GM18951 (cell line): ENCODE results near the gene ATMIN.

Experiments
- POLR2A ChIP-seq: IDR thresholded peaks from 4 replicates; pipeline ENCODE4 v1.6.1; 2011; ENCODE audit warnings: mild to moderate bottlenecking; ENCODE audit not compliant: insufficient read length, insufficient read depth; ENCODE audit errors: extremely low read depth
- in situ Hi-C: fragments of 300-500 bp; cut with MboI; formaldehyde crosslinking; loops from one replicate; pipeline ENCODE4 v1.12.0; 2022; ENCODE audit warnings: low sequenced_read_pairs, mixed read lengths, inconsistent platforms; ENCODE audit not compliant: unreplicated experiment

The ATMIN gene

DNA sequence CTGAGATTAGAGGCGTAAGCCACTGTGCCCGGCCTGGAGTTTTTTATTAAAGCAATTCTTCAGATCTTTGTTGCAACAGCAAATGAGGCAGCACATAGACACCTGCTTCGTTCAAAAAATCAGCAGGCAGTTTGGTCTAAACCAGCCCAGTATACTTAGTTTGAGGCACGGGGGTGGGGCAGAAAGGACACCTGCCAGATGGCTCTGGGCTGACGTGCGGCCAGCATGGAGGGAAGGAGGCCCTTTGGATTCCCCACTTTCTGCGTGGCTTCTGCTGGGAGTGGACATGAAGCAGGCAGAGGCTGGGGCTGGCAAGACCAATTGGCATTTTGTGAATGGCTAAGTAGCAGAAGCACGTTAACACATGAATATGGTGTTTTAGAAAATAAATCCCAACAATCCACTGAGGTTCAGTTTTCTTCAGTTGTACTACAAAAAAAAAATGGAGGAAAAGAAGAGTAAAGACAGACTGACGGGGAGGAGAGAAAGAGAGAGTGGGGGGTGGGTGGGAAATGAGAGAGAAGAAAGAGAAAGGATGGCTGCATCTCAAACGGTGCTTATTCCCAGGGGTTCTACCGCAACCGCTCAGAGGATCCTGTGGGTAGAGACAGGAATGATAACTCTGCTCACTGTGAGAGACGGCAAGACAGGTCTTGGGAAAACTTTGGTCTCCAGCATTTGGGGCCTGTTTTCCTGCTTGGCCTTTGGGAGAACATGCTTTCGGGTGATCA is 25.1 kb downstream of the ATMIN start:
- in situ Hi-C loops: no loop called here
- no peak for TF ChIP-seq POLR2A

DNA sequence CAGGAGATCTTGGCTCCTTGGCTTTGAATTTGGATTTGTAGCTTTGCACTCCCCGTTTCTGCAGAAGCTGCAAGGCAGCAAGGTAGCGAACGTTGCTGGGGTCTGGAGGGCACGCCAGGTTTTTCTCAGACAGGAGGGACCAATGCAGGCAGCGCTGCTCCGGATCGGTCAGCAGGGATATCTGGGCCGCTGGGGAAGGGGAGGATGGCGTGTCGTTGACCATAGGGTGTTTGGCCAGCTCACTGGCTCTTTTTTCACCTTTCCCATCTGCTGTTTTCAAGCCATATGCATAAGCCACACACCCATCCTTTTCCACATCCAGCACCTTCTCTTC is 25.6 kb downstream of the ATMIN start:
- in situ Hi-C loops: no loop called here
- no peak for TF ChIP-seq POLR2A

DNA sequence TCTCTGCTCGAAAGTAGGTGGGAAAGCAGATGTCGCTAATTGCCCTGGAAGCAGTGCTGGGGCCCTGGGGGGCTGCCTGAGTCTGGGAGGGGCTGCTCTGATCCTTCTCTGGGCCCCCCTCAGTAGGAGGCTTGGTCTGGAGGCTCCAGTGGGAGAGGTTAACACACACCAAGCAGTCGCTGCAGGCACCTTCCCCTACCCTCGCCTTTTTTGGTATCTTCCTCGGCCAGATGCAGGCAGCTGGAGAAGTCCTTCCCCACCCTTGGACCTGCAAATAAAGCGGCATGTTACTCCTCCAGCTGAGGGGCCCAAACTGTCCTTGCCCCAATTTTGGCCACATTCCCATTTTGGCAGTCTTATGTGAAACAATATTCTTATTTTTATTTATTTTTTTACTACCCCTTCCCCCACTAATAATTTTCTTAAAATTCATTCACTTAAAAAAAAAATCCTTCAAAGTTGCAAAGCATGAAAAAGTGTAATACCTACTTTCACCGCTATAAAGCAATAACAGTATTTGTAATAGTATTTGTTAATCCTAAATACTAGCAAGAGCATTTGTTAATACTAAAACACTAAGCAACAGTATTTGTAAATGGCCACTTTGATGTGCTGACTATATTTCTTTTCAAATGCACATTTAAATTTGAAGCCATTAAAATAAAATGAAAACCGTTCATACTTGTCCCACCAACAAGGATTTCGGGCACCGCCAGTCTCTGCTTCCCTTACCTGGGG is 26.4 kb downstream of the ATMIN start:
- TF ChIP-seq POLR2A: no peak

DNA sequence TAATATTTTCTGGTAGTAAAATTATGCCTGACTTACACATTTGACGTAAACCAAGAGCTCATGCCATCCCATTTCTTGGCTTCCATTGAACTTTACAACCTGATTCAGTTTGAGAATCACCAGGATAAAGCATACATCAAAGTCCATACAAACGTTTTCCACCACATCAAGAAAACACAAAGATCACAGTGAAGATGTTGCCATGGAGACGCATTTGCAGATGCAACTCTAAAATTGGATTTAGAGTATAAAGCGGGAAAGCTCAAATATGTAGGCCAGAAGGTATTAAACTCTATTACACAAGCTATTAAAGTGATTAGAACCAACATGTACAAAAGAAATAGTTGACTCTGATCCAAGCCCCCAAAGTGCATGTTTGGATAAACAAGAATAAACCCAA is 31.0 kb downstream of the ATMIN start:
- TF ChIP-seq POLR2A: no peak
- in situ Hi-C loops: no loop called here

More for the DNA sequence above, 26.4 kb downstream of the ATMIN start:
- in situ Hi-C loops: no loop called here

DNA sequence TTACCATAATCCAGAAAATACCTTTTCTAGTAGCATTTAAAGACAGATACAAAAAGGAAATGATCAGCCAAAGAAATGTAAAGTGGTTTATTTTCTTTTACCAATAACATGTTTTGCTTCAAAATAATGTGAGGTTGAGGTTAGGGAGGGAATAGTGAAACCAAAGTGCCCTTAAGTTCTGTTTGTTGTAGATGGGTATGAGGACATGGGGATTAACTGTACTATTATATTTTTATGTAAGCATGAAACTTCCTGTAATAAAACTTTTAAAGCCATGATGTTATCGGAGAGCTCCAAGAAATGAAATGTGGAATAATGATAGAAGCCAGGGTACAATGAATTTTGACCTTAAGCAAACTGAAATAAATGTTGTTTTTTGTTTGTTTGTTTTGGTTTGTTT is 31.5 kb downstream of the ATMIN start:
- in situ Hi-C loops: no loop called here
- no peak for TF ChIP-seq POLR2A

DNA sequence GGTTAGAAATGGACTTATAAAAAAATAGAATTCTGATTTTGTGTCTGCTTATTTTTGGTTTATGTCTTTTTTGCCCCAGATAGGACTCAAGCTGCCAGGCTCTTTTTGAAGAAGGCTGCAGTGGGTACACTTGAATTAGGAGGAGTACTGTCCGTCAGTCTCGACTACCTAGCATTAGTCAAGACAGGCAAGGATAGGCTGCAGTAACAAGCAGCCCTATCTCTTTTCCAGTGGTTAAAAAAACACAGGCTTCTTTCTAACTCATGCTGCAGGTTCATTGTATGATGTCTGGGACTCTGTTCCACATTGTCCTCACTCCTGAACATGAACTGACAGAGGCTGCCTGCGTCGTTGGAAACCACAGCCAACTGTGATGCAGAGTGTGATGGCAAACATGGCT is 33.4 kb downstream of the ATMIN start:
- TF ChIP-seq POLR2A: no peak
- in situ Hi-C loops: no loop called here

DNA sequence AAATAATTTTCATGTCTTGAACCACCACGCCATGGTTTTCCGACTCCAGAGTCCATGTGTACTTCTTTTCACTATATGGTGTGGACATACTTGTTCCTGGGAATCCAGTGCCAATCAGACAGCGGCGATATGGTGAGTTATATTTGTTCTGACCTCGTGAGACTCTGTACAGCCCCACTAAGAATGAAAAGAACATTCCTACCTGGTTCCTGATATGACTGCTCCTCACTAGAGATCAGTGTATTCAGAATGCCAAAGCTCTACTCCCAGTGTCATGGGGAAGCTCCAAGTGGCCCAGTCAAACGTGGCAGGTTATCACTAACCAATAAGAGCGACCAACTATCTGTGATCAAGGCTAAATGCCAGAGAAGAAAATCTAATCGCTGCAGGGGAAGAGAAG is 35.3 kb downstream of the ATMIN start:
- no peak for TF ChIP-seq POLR2A
- in situ Hi-C loops: no loop called here

DNA sequence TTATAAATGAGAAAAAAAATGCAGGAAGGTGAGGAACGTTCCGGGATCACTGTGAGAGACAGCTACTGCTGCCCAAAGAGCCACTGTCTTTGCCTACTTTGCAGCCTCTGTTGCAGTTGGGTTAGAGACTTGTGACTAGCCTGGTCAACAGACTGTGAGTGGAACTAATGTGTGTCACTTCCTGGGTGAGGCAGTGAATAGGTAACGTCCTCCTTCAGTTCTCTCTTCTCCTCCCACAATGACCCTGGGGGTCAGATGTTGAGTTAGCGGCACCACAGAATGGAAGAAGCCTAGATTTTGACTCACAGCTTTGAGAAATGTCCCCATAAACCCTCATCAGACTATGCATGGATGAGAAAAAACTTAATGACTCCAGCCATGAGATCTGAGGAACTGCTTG is 36.2 kb downstream of the ATMIN start:
- in situ Hi-C loops: no loop called here
- TF ChIP-seq POLR2A: no peak

DNA sequence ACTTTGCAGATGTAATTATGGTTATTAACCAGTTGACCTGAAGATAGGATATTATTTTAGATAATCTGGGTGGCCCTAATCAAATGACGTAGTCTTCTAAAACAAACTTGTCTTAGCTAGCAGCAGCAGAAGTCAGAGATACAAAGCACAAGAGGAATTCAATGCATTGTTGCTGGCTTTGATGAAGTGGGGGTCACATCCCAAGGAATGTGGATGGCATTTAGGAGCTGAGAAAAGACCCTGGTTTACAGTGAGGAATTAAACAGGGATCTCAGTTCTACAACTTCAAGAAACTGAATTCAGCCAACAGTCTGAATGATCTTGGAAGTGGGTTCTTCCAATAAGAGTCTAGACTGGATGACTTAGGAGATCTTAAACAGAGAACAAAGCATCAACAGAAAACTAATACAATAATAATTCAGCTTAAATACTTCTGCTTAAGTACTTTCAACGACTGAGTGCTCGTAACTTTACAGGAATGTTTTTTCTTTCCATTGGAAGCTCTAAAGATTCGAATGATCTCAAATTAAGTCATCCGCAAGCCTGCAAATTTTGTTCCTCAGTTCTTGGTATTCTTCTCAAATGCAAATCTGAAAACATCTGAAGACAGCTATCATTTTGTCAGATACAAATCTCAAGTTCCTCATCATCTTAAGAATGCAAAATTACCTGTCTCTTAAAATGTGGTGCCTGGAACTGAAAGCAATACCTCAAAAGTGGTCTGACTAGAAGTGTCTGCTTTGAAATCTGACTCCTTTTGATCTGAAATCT is 38.1 kb downstream of the ATMIN start:
- in situ Hi-C loops: no loop called here
- no peak for TF ChIP-seq POLR2A

DNA sequence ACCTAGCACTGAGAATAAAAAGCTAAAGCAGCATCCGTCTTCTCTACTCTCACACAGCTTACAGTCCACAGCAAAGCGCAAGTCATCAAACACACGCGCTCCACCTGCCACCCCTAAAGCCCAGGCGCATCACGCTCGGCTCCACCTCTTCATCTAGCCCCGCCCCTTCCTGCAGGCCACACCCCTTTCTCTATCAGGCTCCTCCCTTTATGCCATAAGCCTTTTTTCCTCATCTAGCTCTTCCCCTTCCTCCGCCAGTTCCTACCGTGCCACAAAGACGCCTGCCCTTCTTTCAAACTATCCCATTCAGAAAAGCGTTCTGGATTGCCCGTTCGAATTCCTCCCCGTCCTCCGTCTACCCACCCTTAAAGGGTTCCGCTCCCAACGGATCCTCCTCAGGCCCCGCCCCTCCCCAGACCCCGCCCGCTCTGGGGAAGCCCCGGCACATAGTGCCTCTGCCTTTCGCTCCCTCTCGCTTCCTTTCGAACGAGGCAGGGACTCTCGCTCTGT is 41.0 kb downstream of the ATMIN start:
- in situ Hi-C loops: no loop called here
- TF ChIP-seq POLR2A: no peak

DNA sequence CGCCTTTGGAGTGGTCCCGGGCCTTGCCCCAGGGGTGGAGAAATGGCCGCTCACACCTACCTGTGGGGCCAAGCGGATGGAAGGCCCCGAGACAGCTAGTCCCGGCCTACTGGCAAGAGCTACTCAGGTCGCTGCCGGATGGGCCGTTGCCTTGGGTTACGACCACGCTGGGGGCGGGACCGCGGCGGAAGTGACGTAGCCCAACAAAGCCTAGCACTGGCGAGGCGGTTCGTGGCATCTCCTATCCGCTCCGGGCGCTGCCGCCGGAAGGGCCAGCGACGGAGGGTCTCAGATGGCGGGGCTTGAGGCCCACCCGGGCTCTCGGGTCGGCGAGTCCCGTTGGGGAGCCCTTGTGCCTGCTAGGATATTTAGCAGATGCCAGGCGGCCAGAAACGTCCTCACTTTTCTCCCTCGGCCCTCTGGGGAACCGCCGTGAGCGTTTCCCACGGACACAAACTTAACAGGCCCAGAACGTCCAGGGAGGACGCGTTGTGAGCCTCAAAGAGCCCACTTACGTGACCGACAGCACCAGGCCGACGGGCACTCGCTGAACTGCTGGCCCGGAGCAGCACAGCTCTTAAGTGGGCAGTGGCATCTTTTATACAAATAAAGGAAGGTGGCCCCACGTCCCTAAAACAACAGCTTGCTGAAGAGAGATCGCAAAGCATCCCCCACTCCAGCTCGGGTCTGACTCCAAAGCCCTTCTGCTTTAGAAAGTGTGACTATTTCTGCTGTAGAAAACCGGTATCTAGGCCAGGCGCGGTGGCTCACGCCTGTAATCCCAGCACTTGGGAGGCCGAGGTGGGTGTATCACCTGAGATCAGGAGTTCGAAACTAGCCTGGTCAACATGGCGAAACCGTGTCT is 41.7 kb downstream of the ATMIN start, which contains the start of gene C16orf46:
Gene C16orf46, minus strand, starts transcription at position 163 of the 865 bp plus-strand sequence. CDS start 13,283 bp downstream, outside the sequence.
- in situ Hi-C loops: no loop called here
- TF ChIP-seq POLR2A: peak; percentile 79

DNA sequence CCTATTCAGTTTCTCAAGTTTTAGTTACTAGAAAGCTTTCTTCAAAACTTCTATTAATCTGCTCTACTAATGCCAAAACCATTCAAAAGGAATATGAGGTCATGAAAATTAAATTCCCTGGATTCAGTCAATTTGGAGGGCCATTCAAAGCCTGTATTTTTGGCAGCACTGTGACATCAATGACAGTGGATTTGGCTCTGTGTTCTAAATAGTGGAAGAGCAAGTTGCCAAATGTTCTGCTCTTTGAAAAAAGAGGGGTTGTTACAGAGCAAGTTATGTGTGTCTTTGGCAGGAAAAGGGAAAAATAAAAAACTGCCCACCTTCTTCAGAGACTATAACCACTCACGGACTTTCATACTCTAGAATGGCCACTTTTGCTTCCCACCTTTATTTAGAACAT is 44.6 kb downstream of the ATMIN start:
- in situ Hi-C loops: no loop called here
- no peak for TF ChIP-seq POLR2A

DNA sequence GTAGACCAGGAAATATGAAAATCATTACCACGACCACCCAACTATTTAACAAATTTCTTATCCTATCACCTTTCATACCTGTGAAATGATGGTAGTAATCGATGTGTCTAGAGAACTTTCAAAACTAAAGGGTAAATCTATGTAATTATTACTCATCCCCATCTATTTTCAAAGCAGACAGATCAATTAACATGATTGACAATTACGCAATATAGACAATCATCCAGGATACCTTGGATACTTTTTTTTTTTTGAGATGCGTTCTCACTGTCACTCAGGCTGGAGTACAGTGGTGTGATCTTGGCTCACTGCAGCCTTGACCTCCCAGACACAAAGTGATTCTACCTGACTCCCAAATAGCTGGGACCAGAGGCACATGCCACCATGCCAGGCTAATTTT is 45.4 kb downstream of the ATMIN start:
- no peak for TF ChIP-seq POLR2A
- in situ Hi-C loops: no loop called here

DNA sequence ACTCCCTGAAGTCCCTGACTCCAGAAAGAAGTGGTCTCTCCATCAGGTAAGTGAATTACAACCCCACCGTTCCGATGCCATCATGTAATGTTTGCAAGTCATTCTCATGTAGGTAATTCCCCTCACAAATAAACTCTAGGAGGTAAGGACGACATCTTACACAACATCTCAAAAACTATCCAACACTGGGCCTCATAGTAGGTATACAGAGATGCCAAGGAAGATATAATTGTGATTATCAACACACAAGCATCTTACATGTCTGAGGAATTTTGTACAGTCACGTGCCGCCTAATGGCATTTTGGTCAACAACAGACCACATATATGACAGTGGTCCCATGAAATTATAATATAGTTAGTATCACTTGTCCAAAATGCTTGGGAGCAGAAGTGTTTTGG is 53.2 kb downstream of the ATMIN start:
- TF ChIP-seq POLR2A: no peak
- in situ Hi-C loops: no loop called here
